ENCODE data around the gene COL3A1. TPM values are rescaled to one million over a fixed set of nuclear protein-coding genes. Genes with fewer than 3 reads are reported as not detected.

The COL3A1 gene
- total RNA-seq, 1 donor from 2014 or later, result not detected

- intact Hi-C loops (cut with micrococcal nuclease), result no loop called here
Observed at GRCh38 chr2:189015359-189015758, 41.2 kb downstream of the COL3A1 start.

DNA sequence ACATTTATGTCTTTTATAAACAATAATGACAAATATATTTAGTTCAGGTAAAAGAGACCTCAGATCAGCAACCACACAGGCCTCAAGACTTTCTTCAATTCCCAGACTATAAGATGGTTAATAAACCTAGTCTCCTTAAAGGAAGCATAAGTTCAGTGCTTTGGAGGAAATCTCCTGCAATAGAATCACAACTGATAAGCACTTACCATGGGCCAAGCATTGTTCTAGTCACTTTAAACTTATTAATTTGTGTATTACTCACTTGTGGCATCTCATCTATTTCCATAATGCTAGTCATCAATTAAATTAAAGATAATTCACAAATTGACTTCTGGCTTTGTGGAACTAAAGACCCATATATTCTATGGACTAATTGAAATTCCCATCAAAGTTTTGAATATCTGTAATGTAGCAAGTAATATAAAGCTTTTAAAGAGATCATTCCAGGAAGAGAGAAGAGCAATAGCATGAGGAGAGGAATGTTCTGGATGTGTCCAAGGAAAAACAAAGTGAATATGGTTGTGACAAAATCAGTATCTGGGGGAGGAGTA lies 42.2 kb downstream of the COL3A1 start:
- intact Hi-C loops (cut with micrococcal nuclease), result no loop called here

GRCh38 chr2:189018631-189019030 lies 44.5 kb downstream of the COL3A1 start:
- intact Hi-C loops (cut with micrococcal nuclease), result no loop called here

DNA sequence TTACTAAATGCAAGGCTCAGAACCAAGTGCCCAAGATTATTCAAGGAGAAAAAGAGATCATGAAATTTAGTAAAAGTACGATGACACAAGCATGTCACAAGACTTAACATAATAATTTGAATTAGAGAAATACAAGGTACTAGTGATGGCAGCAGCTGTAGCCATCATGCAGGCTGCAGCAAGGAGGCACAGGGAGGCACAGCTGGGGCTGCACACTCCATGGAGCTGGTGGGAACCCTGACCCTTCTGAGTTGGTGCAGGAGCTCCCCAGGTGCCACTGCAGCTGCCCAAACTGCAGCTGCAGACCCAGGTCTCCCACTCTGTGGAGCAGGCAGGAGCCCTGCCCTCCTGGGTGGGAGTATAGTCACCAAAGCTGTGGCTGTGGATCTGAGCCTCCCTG lies 46.0 kb downstream of the COL3A1 start:
- intact Hi-C loops (cut with micrococcal nuclease), result no loop called here

GRCh38 chr2:189022053-189022481 lies 47.9 kb downstream of the COL3A1 start:
- intact Hi-C loops (cut with micrococcal nuclease), result no loop called here

- intact Hi-C loops (cut with micrococcal nuclease), result no loop called here
Observed at GRCh38 chr2:189022492-189022891, 48.3 kb downstream of the COL3A1 start.

GRCh38 chr2:189024901-189025618 lies 50.9 kb downstream of the COL3A1 start:
- intact Hi-C loops (cut with micrococcal nuclease), result no loop called here

DNA sequence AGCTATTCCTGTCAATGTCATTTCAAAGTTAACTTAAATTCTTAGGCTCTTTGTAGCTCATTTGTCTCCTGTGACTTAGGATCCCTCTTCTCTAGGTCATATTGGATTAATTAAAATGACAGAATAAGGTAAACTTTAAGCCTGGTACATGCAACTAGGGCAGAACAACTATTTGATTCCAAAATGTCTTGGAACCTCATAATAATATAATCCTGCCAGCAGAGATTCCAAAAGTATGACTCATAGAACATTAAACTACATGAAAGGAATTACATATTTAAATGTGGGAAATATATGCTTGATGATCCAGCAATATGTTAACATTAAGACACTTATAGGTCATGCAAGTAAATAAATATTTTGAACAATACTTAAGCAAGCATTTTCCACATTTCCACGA lies 63.3 kb downstream of the COL3A1 start:
- intact Hi-C loops (cut with micrococcal nuclease), result no loop called here

- intact Hi-C loops (cut with micrococcal nuclease), result no loop called here
Observed at GRCh38 chr2:189045836-189046235, 71.7 kb downstream of the COL3A1 start.

DNA sequence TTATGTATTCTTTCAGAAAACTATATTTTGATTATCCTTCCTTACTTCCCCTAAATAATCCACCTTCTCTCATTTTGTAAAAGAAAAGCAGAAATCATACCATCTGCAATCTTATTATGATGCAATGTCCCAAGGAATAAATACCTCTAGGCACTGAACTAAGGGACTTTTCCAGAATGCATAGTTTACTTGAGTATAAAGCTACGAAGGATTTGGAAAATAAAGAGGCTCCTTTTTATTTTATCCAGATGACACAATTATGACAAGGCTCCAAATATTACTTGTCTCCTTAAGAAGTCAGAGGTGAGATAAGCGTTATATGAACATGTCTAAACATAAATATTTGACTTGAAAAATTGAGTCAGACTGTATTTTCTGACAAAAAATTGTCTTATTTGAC lies 72.1 kb downstream of the COL3A1 start:
- intact Hi-C loops (cut with micrococcal nuclease), result no loop called here

GRCh38 chr2:189047171-189047888 lies 73.2 kb downstream of the COL3A1 start:
- intact Hi-C loops (cut with micrococcal nuclease), result no loop called here

- intact Hi-C loops (cut with micrococcal nuclease), result no loop called here
Observed at GRCh38 chr2:189048189-189048588, 74.0 kb downstream of the COL3A1 start.

- intact Hi-C loops (cut with micrococcal nuclease), result no loop called here
Observed at GRCh38 chr2:189049709-189050164, 75.6 kb downstream of the COL3A1 start.

DNA sequence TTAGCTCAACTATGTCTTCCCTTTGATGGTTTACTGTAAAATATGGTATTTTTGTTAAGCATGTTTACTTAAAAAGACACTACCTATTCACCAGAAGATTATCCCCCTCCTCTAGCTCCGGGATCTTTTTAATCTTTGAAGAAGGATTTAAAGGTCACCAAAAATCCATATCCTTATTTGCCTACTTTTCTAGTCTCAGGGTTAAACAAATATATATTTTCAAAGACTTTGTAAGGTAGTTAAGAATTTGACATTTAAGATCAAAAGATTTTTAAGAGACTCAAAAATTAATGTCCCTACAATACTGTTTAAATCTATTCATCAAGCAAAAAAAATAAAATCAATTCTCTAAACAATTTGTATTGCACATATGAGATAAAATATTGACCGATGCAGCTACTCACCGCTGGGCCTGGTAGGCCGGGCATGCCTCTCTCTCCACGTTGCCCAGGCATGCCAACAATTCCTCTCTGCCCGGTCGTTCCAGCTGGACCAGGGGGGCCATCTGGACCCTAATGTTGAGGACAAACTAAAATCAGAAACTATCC lies 76.1 kb downstream of the COL3A1 start:
- intact Hi-C loops (cut with micrococcal nuclease), result no loop called here

- intact Hi-C loops (cut with micrococcal nuclease), result no loop called here
Observed at GRCh38 chr2:189056200-189057106, 82.3 kb downstream of the COL3A1 start.

- intact Hi-C loops (cut with micrococcal nuclease), result no loop called here
Observed at GRCh38 chr2:189057316-189057715, 83.1 kb downstream of the COL3A1 start.

GRCh38 chr2:189060096-189060642 lies 86.0 kb downstream of the COL3A1 start:
- intact Hi-C loops (cut with micrococcal nuclease), result no loop called here
